A549 (cell line): ENCODE measurements around the gene SUGCT.

Source experiments
- BHLHE40 ChIP-seq: IDR thresholded peaks from 2 replicates; pipeline ENCODE4 v1.6.1; 2012; ENCODE audit warnings: low read depth, low read length, inconsistent platforms
- CHD2 ChIP-seq: fragments of 150-350 bp; IDR thresholded peaks from 2 replicates; pipeline ENCODE4 v1.6.1; 2014; ENCODE audit warnings: low read length; ENCODE audit not compliant: partially characterized antibody
- CTCF ChIP-seq: fragments of >200 bp; sonication (Bioruptor Twin); formaldehyde crosslinking; IDR thresholded peaks from 3 replicates; pipeline ENCODE4 v1.5.1; 2016
- FOSB ChIP-seq: fragments of 250-450 bp; sonication (Bioruptor Pico); IDR thresholded peaks from 2 replicates; pipeline ENCODE4 v1.5.0; 2020; ENCODE audit warnings: mild to moderate bottlenecking, moderate library complexity
- FOXS1 ChIP-seq: fragments of 250-450 bp; sonication (Bioruptor Pico); IDR thresholded peaks from 2 replicates; pipeline ENCODE4 v1.5.0; 2020; ENCODE audit warnings: mild to moderate bottlenecking, moderate library complexity
- HDAC2 ChIP-seq: fragments of 200-600 bp; sonication (generic); IDR thresholded peaks from 2 replicates; pipeline ENCODE4 v1.6.1; 2016
- JUNB ChIP-seq: fragments of >200 bp; sonication (Bioruptor Twin); formaldehyde crosslinking; IDR thresholded peaks from 2 replicates; pipeline ENCODE4 v1.6.1; 2016
- MAX ChIP-seq: IDR thresholded peaks from 2 replicates; pipeline ENCODE4 v1.6.1; 2012
- POLR2A ChIP-seq: IDR thresholded peaks from 2 replicates; pipeline ENCODE4 v1.6.1; 2012; ENCODE audit warnings: mild to moderate bottlenecking, low read length
- RAD21 ChIP-seq, 2 experiments: fragments of >200 bp in 1 of 2; sonication (Bioruptor Twin) in 1 of 2; formaldehyde crosslinking in 1 of 2; IDR thresholded peaks in 1 of 2; conservative IDR thresholded peaks in 1 of 2; 2 replicates in 1 of 2; 3 replicates in 1 of 2; pipeline ENCODE4 v1.6.1; 2012 to 2018; ENCODE audit warnings: inconsistent platforms in 1 of 2
- SMC3 ChIP-seq: fragments of >200 bp; sonication (Bioruptor Twin); formaldehyde crosslinking; IDR thresholded peaks from 3 replicates; pipeline ENCODE4 v1.6.1; 2018; ENCODE audit warnings: inconsistent platforms
- TP53 ChIP-seq: fragments of 250-450 bp; sonication (Bioruptor Pico); IDR thresholded peaks from 2 replicates; pipeline ENCODE4 v1.5.0; 2021; ENCODE audit warnings: mild to moderate bottlenecking, moderate library complexity

GRCh38 chr7:40566879-40567278 lies 432.1 kb downstream of the SUGCT start:
- TF ChIP-seq MAX = no peak
- TF ChIP-seq JUNB = no peak
- TF ChIP-seq CHD2 = no peak
- TF ChIP-seq TP53 = no peak
- TF ChIP-seq BHLHE40 = no peak
- no peak for TF ChIP-seq CTCF
- TF ChIP-seq SMC3 = no peak
- no peak for TF ChIP-seq RAD21 (conservative IDR thresholded peaks at IDR 0.05 in 1 of 2, IDR thresholded peaks at IDR 0.05 in 1 of 2)
- no peak for TF ChIP-seq FOSB (CRISPR knock-in tag)
- TF ChIP-seq HDAC2 = no peak
- TF ChIP-seq FOXS1 (CRISPR knock-in tag) = no peak
- no peak for TF ChIP-seq POLR2A
